Neural cell (in vitro differentiated cells): ENCODE measurements around the gene RETREG1. TPM values are rescaled to one million over a fixed set of nuclear protein-coding genes. Genes with fewer than 3 reads are reported as not detected.

ENCODE experiments used
- H2AFZ ChIP-seq: fragments of 200-600, 300-800 bp; sonication (generic), shearing (Covaris generic); 2 replicates; pipeline ENCODE4 v1.6.0; 2014; ENCODE audit warnings: low read depth, mild to moderate bottlenecking, antibody characterized with exemption, low read length, moderate library complexity
- H3F3A ChIP-seq: fragments of 200-600 bp; shearing (Covaris generic); 2 replicates; pipeline ENCODE4 v1.6.1; 2016; ENCODE audit warnings: mild to moderate bottlenecking, moderate library complexity, mixed read lengths, antibody characterized with exemption, low read length; ENCODE audit not compliant: insufficient read depth, poor library complexity, severe bottlenecking
- H3K27ac ChIP-seq: fragments of 200-600, 300-800 bp; sonication (generic), shearing (Covaris generic); 2 replicates; pipeline ENCODE4 v1.5.1; 2014; ENCODE audit warnings: mild to moderate bottlenecking, low read length, moderate library complexity
- H3K27me3 ChIP-seq: fragments of 300-800, 200-600 bp; sonication (generic), shearing (Covaris generic); 2 replicates; pipeline ENCODE4 v1.6.0; 2014; ENCODE audit warnings: mild to moderate bottlenecking, low read depth, low read length, moderate library complexity; ENCODE audit not compliant: insufficient read depth
- H3K36me3 ChIP-seq: fragments of 300-800, 200-600 bp; sonication (generic), shearing (Covaris generic); 2 replicates; pipeline ENCODE4 v1.5.1; 2014; ENCODE audit warnings: mild to moderate bottlenecking, antibody characterized with exemption, low read length, moderate library complexity; ENCODE audit not compliant: insufficient read depth
- H3K4me2 ChIP-seq: fragments of 300-800, 200-600 bp; sonication (generic), shearing (Covaris generic); 2 replicates; pipeline ENCODE4 v1.6.0; 2014; ENCODE audit warnings: mild to moderate bottlenecking, low read length
- H3K4me3 ChIP-seq: fragments of 300-800, 200-600 bp; sonication (generic), shearing (Covaris generic); 2 replicates; pipeline ENCODE4 v1.5.1; 2014; ENCODE audit warnings: mild to moderate bottlenecking, low read length, moderate library complexity
- H3K79me2 ChIP-seq: fragments of 200-600 bp; shearing (Covaris generic); replicated peaks from 2 replicates; pipeline ENCODE4 v1.6.0; 2014; ENCODE audit warnings: mild to moderate bottlenecking, low read length, moderate library complexity; ENCODE audit not compliant: insufficient read depth
- H3K9ac ChIP-seq: fragments of 300-800, 200-600 bp; sonication (generic), shearing (Covaris generic); 2 replicates; pipeline ENCODE4 v1.6.1; 2016; ENCODE audit warnings: mild to moderate bottlenecking, low read length, mixed read lengths
- H3K9me2 ChIP-seq: fragments of 200-600 bp; shearing (Covaris generic); 2 replicates; pipeline ENCODE4 v1.6.1; 2016; ENCODE audit warnings: mild to moderate bottlenecking, low read length, mixed read lengths; ENCODE audit not compliant: insufficient read depth
- H3K9me3 ChIP-seq: fragments of 200-600, 300-800 bp; sonication (generic), shearing (Covaris generic); 2 replicates; pipeline ENCODE4 v1.6.1; 2016; ENCODE audit warnings: mild to moderate bottlenecking, mixed run types, low read length, moderate library complexity, mixed read lengths
- H4K20me1 ChIP-seq: fragments of 200-600 bp; shearing (Covaris generic); 2 replicates; pipeline ENCODE4 v1.6.1; 2016; ENCODE audit warnings: mild to moderate bottlenecking, mixed run types; ENCODE audit not compliant: insufficient read depth
- CTCF ChIP-seq: fragments of 450-650 bp; IDR thresholded peaks from 2 replicates; pipeline ENCODE4 v1.5.1; 2014; ENCODE audit warnings: antibody characterized with exemption, mild to moderate bottlenecking, moderate library complexity; ENCODE audit not compliant: poor library complexity, severe bottlenecking
- EP300 ChIP-seq: fragments of 450-650 bp; conservative IDR thresholded peaks from 2 replicates; pipeline ENCODE4 v1.6.1; 2014; ENCODE audit warnings: antibody characterized with exemption, mild to moderate bottlenecking, moderate library complexity; ENCODE audit not compliant: poor library complexity, severe bottlenecking
- EZH2 ChIP-seq: fragments of 200-600, 300-800 bp; shearing (Covaris generic), sonication (generic); IDR thresholded peaks from 2 replicates; pipeline ENCODE4 v1.6.1; 2014; ENCODE audit warnings: antibody characterized with exemption, low read length, borderline replicate concordance, mild to moderate bottlenecking; ENCODE audit not compliant: insufficient read depth, poor library complexity, severe bottlenecking
- MXI1 ChIP-seq: fragments of 450-650 bp; conservative IDR thresholded peaks from 2 replicates; pipeline ENCODE4 v1.6.1; 2014; ENCODE audit warnings: antibody characterized with exemption, mild to moderate bottlenecking; ENCODE audit not compliant: poor library complexity, severe bottlenecking
- POLR2AphosphoS5 ChIP-seq: IDR thresholded peaks from 2 replicates; pipeline ENCODE4 v1.6.1; 2012
- RAD21 ChIP-seq: fragments of 450-650 bp; conservative IDR thresholded peaks from 2 replicates; pipeline ENCODE4 v1.6.1; 2014; ENCODE audit warnings: antibody characterized with exemption, mild to moderate bottlenecking, moderate library complexity
- REST ChIP-seq: IDR thresholded peaks from 2 replicates; pipeline ENCODE4 v1.6.1; 2012; ENCODE audit warnings: borderline replicate concordance
- SMC3 ChIP-seq: fragments of 450-650 bp; conservative IDR thresholded peaks from 2 replicates; pipeline ENCODE4 v1.6.1; 2014; ENCODE audit warnings: antibody characterized with exemption, mild to moderate bottlenecking, moderate library complexity; ENCODE audit not compliant: poor library complexity
- TAF1 ChIP-seq: IDR thresholded peaks from 2 replicates; pipeline ENCODE4 v1.6.1; 2012; ENCODE audit warnings: low read depth
- polyA plus RNA-seq: library from polyadenylated mRNA; depleted of rRNA; stranded (reverse); fragments of >200 nt; gene quantifications from 2 replicates; pipeline ENCODE4 v1.2.3, GENCODE V29; 2014

RETREG1 gene
- polyA plus RNA-seq, 1 donor from 2014 or later, result 25.4 TPM

- Histone ChIP-seq H3K4me2 (no peak overlapping the region), H3K79me2 (no peaks in the 10 kb centered on the region), H2AFZ (no peak overlapping the region), H3K27me3 (no peaks in the 10 kb centered on the region), H3K4me3 (no peak overlapping the region), H3K9ac (no peak overlapping the region), H4K20me1 (no peaks in the 10 kb centered on the region), H3K9me3 (no peaks in the 10 kb centered on the region), H3K36me3 (no peaks in the 10 kb centered on the region), H3K27ac (no peak overlapping the region), H3K9me2 (no peaks in the 10 kb centered on the region), H3F3A (no peaks in the 10 kb centered on the region)
- no peak for TF ChIP-seq SMC3
- no peak for TF ChIP-seq RAD21
- TF ChIP-seq TAF1, result no peak
- no peak for TF ChIP-seq MXI1
- TF ChIP-seq REST, result no peak
- TF ChIP-seq EZH2, result no peak
- TF ChIP-seq CTCF, result no peak
- no peak for TF ChIP-seq EP300
- no peak for TF ChIP-seq POLR2AphosphoS5
Observed at GRCh38 chr5:16493261-16493660, 123.5 kb downstream of the RETREG1 start.

GRCh38 chr5:16492398-16493140 lies 124.2 kb downstream of the RETREG1 start:
- TF ChIP-seq MXI1 (no peak), EZH2 (no peak), EP300 (no peak), CTCF (no peak), POLR2AphosphoS5 (no peak), RAD21 (no peak), TAF1 (no peak), REST (no peak), SMC3 (no peak)
- Histone ChIP-seq H3K27ac (no peak overlapping the region), H3K27me3 (no peaks in the 10 kb centered on the region), H4K20me1 (no peaks in the 10 kb centered on the region), H3K4me3 (no peak overlapping the region), H2AFZ (no peak overlapping the region), H3K9me3 (no peaks in the 10 kb centered on the region), H3K36me3 (no peaks in the 10 kb centered on the region), H3K9me2 (no peaks in the 10 kb centered on the region), H3F3A (no peaks in the 10 kb centered on the region), H3K79me2 (no peaks in the 10 kb centered on the region), H3K4me2 (no peak overlapping the region), H3K9ac (no peak overlapping the region)
